Activated T-helper 2 cell treated with anti-CD3 and anti-CD28 coated beads, Interferon-gamma antibody, Interleukin-2, Interleukin-4, amounts not matched to agents 10 μg/mL and 5 μg/mL and 100 μg/mL, durations not matched to agents 14 hours and 24 hours and 36 hours (primary cell): ENCODE measurements around the gene SAPCD2. TPM values are rescaled to one million over a fixed set of nuclear protein-coding genes. Genes with fewer than 3 reads are reported as not detected.

Experiments
- DNase-seq: peaks from one replicate; pipeline ENCODE4 v3.0.0; 2021; ENCODE audit warnings: low spot score
- H3K27ac Mint-ChIP-seq: one replicate; pipeline ENCODE4 v1.8.0; 2021; ENCODE audit warnings: mixed read lengths
- H3K27me3 Mint-ChIP-seq: one replicate; pipeline ENCODE4 v1.8.0; 2021; ENCODE audit warnings: low read depth, mixed read lengths
- H3K36me3 Mint-ChIP-seq: one replicate; pipeline ENCODE4 v1.8.0; 2021; ENCODE audit warnings: low read depth, mixed read lengths
- H3K4me1 Mint-ChIP-seq: one replicate; pipeline ENCODE4 v1.8.0; 2021; ENCODE audit warnings: low read depth, mixed read lengths
- H3K4me3 Mint-ChIP-seq: one replicate; pipeline ENCODE4 v1.8.0; 2021; ENCODE audit warnings: low read depth, mild to moderate bottlenecking, moderate library complexity, mixed read lengths
- H3K9me3 Mint-ChIP-seq: one replicate; pipeline ENCODE4 v1.8.0; 2021; ENCODE audit warnings: mixed read lengths
- intact Hi-C: fragments of 100-400 bp; cut with micrococcal nuclease; formaldehyde crosslinking; loops from one replicate; pipeline ENCODE4 v1.15.1; 2023
- total RNA-seq: library from RNA; stranded (reverse); gene quantifications from 2 replicates; pipeline ENCODE4 v1.2.3, GENCODE V29; 2022

SAPCD2 gene
- total RNA-seq, 1 donor from 2014 or later = 26.5 TPM

- no peak overlapping the region for H3K4me3 Mint-ChIP-seq
- peaks cover under 1% of the 10 kb centered on the region for H3K27me3 Mint-ChIP-seq
- no peaks in the 10 kb centered on the region for H3K9me3 Mint-ChIP-seq
- no peaks in the 10 kb centered on the region for H3K36me3 Mint-ChIP-seq
- intact Hi-C loops = loop anchor here (1.0 kb wide), 1 partner anchor 44 kb away; no protein-coding TSS in a partner anchor
- no peak overlapping the region for H3K27ac Mint-ChIP-seq
- DNase-seq = peak; percentile 63
- H3K4me1 Mint-ChIP-seq = no peaks in the 10 kb centered on the region
Measured at GRCh38 chr9:137021979-137022661, 48.2 kb downstream of the SAPCD2 start.

GRCh38 chr9:137021568-137021978 lies 48.8 kb downstream of the SAPCD2 start:
- Mint-ChIP-seq H3K4me3 (no peak overlapping the region), H3K9me3 (no peaks in the 10 kb centered on the region), H3K4me1 (no peaks in the 10 kb centered on the region), H3K27me3 (no peaks in the 10 kb centered on the region), H3K27ac (no peak overlapping the region), H3K36me3 (no peaks in the 10 kb centered on the region)
- intact Hi-C loops = no loop called here
- no peak for DNase-seq

GRCh38 chr9:137020771-137021567 lies 49.4 kb downstream of the SAPCD2 start:
- Mint-ChIP-seq H3K4me3 (no peak overlapping the region), H3K27ac (no peak overlapping the region), H3K27me3 (no peaks in the 10 kb centered on the region), H3K36me3 (no peaks in the 10 kb centered on the region), H3K4me1 (no peaks in the 10 kb centered on the region), H3K9me3 (no peaks in the 10 kb centered on the region)
- DNase-seq = no peak
- intact Hi-C loops = no loop called here

GRCh38 chr9:137019891-137020683 lies 50.3 kb downstream of the SAPCD2 start:
- no peak overlapping the region for H3K27ac Mint-ChIP-seq
- no peaks in the 10 kb centered on the region for H3K4me1 Mint-ChIP-seq
- H3K27me3 Mint-ChIP-seq = no peaks in the 10 kb centered on the region
- intact Hi-C loops = no loop called here
- H3K9me3 Mint-ChIP-seq = no peaks in the 10 kb centered on the region
- H3K4me3 Mint-ChIP-seq = no peak overlapping the region
- no peak for DNase-seq
- no peaks in the 10 kb centered on the region for H3K36me3 Mint-ChIP-seq

GRCh38 chr9:137018761-137019559 lies 51.4 kb downstream of the SAPCD2 start:
- no peak overlapping the region for H3K27ac Mint-ChIP-seq
- H3K4me1 Mint-ChIP-seq = no peaks in the 10 kb centered on the region
- no peak for DNase-seq
- H3K4me3 Mint-ChIP-seq = no peak overlapping the region
- no peaks in the 10 kb centered on the region for H3K27me3 Mint-ChIP-seq
- no peaks in the 10 kb centered on the region for H3K36me3 Mint-ChIP-seq
- intact Hi-C loops = no loop called here
- no peaks in the 10 kb centered on the region for H3K9me3 Mint-ChIP-seq

- H3K27me3 Mint-ChIP-seq = no peaks in the 10 kb centered on the region
- H3K4me1 Mint-ChIP-seq = no peaks in the 10 kb centered on the region
Measured at GRCh38 chr9:137017791-137018497, 52.4 kb downstream of the SAPCD2 start.

GRCh38 chr9:137017071-137017470 lies 53.3 kb downstream of the SAPCD2 start:
- intact Hi-C loops = no loop called here
- Mint-ChIP-seq H3K9me3 (no peaks in the 10 kb centered on the region), H3K4me1 (no peaks in the 10 kb centered on the region)

More at GRCh38 chr9:137017791-137018497, 52.4 kb downstream of the SAPCD2 start:
- intact Hi-C loops = no loop called here
- H3K36me3 Mint-ChIP-seq = no peaks in the 10 kb centered on the region
- H3K4me3 Mint-ChIP-seq = no peak overlapping the region
- H3K27ac Mint-ChIP-seq = no peak overlapping the region
- no peaks in the 10 kb centered on the region for H3K9me3 Mint-ChIP-seq
- DNase-seq = no peak

GRCh38 chr9:137016436-137016835 lies 53.9 kb downstream of the SAPCD2 start:
- no peak overlapping the region for H3K4me3 Mint-ChIP-seq
- DNase-seq = no peak
- H3K9me3 Mint-ChIP-seq = no peaks in the 10 kb centered on the region
- intact Hi-C loops = no loop called here
- H3K4me1 Mint-ChIP-seq = no peaks in the 10 kb centered on the region
- H3K36me3 Mint-ChIP-seq = no peaks in the 10 kb centered on the region
- H3K27me3 Mint-ChIP-seq = no peaks in the 10 kb centered on the region
- H3K27ac Mint-ChIP-seq = no peak overlapping the region

More at GRCh38 chr9:137017071-137017470, 53.3 kb downstream of the SAPCD2 start:
- Mint-ChIP-seq H3K27ac (no peak overlapping the region), H3K4me3 (no peak overlapping the region), H3K27me3 (no peaks in the 10 kb centered on the region), H3K36me3 (no peaks in the 10 kb centered on the region)
- no peak for DNase-seq

- no peak overlapping the region for H3K27ac Mint-ChIP-seq
- no peaks in the 10 kb centered on the region for H3K27me3 Mint-ChIP-seq
- no peaks in the 10 kb centered on the region for H3K36me3 Mint-ChIP-seq
- no peak overlapping the region for H3K4me3 Mint-ChIP-seq
- intact Hi-C loops = no loop called here
- DNase-seq = no peak
- H3K9me3 Mint-ChIP-seq = no peaks in the 10 kb centered on the region
- no peaks in the 10 kb centered on the region for H3K4me1 Mint-ChIP-seq
Measured at GRCh38 chr9:137015976-137016375, 54.4 kb downstream of the SAPCD2 start.

- Mint-ChIP-seq H3K4me3 (no peak overlapping the region), H3K36me3 (no peaks in the 10 kb centered on the region), H3K4me1 (no peaks in the 10 kb centered on the region), H3K27me3 (no peaks in the 10 kb centered on the region), H3K27ac (no peak overlapping the region), H3K9me3 (no peaks in the 10 kb centered on the region)
- intact Hi-C loops = no loop called here
- no peak for DNase-seq
Measured at GRCh38 chr9:137015540-137015930, 54.8 kb downstream of the SAPCD2 start.

- Mint-ChIP-seq H3K9me3 (no peaks in the 10 kb centered on the region), H3K4me1 (no peaks in the 10 kb centered on the region), H3K27me3 (no peaks in the 10 kb centered on the region), H3K36me3 (no peaks in the 10 kb centered on the region), H3K4me3 (no peak overlapping the region), H3K27ac (no peak overlapping the region)
- DNase-seq = no peak
- intact Hi-C loops = no loop called here
Measured at GRCh38 chr9:137014776-137015539, 55.4 kb downstream of the SAPCD2 start.
